Measurements from ENCODE around the gene CAPN9. TPM values are rescaled to one million over a fixed set of nuclear protein-coding genes. Genes with fewer than 3 reads are reported as not detected.
A peak's percentile ranks its signal among the peaks of the same experiment; 100 is the strongest.

The CAPN9 gene
- total RNA-seq, 2 donors from 2014 or later: not detected

DNA sequence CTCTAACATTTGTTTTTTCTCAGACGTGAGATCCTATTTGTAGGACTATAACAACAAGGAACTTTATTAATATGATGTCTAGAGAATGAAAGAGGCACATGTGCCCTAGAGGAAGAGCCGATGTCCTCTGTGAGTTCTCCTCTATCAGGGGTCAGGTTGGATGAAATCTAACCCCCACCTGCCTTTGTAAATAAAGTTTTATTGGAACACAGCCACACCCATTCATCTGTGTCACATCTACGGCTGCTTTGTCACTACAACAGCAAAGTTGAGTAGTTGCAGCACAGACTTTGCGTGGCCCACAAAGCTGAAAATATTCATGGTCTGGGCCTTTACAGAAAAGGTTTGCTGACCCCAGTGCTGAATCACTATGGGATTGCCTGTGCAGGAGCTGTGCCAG lies 571 bp upstream of the CAPN9 start:
- peaks cover 42% of the 10 kb centered on the region for H3K27me3 Mint-ChIP-seq
- H3K9me3 ChIP-seq (ENCODE audit: control insufficient read depth, low read length, poor library complexity, severe bottlenecking): no peaks in the 10 kb centered on the region
- DNase-seq (no peak), ATAC-seq (no peak)
- H3K27ac Mint-ChIP-seq: no peak overlapping the region
- H3K4me1 Mint-ChIP-seq: peaks cover 6% of the 10 kb centered on the region
- H3K4me3 Mint-ChIP-seq: no peak overlapping the region
- H3K36me3 Mint-ChIP-seq (ENCODE audit: low read depth): no peaks in the 10 kb centered on the region

DNA sequence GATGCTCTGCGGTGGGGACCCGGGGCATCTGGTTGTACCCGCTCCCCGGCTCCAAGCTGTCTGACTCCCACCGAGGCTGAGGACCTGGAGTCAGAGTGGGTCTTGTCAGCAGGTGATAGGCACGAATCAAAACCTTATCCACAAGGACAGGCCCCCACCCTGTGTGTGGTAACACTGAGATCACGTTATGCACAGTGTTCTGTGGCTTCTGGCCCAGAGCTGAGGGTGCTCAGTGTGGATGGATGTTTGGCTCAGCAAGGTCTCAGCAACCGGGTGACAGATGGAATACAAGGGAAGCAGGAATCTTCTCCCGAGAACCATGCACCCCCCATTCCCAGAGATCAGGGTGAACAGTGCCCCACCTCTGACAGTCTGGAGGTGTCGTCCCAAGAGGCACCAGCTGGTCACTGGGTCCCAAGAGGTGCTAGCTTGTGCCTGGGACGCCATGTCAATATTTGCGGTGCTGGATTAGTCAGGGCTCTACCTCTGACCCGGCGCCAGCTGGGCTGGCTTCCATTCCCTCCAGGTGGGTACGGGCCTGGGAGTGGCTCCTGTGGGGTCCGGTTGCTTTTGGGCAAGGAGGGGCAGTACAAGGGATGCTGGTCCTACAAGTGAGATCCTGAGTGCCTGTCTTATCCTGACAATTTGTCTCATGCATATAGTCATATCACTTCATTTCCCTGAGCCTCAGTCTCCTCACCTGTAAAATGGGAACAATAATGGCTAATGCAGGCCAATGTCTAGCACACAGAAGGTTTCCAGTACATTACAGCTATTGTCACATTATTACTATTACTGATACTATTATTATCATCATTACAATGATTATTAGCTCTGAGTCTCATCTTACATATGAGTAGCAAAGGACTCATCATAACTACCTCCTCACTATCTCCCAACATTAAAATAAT lies 957 bp downstream of the CAPN9 start:
- H3K4me1 Mint-ChIP-seq: peaks cover 6% of the 10 kb centered on the region
- no peaks in the 10 kb centered on the region for H3K36me3 Mint-ChIP-seq (ENCODE audit: low read depth)
- DNase-seq (no peak), ATAC-seq (no peak)
- H3K27ac Mint-ChIP-seq: no peak overlapping the region
- H3K27me3 Mint-ChIP-seq: peaks cover 32% of the 10 kb centered on the region
- no peak overlapping the region for H3K4me3 Mint-ChIP-seq
- H3K9me3 ChIP-seq (ENCODE audit: control insufficient read depth, low read length, poor library complexity, severe bottlenecking): no peaks in the 10 kb centered on the region

DNA sequence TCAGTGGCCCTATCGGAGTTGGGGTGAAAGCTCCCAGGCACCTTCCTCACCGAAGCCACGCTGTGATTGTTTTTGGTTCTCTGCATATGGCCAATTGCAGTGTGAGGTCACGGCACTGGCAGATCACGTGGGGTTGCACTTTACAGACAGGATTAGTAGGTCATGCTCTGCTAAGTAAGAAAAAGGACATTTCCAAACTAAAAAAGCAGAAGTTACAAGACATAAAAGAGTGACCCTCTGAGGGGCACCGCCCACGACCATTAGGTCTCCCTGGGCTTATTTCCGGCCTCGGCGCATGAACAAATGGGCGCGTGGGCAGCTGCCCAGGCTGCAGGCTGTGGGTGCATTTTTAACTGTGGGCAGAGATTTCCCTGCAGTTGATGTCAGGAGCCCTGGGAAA lies 2.0 kb downstream of the CAPN9 start:
- H3K4me3 Mint-ChIP-seq: peak overlapping the region; percentile 36
- peak; percentile 30 for ATAC-seq
- H3K4me1 Mint-ChIP-seq: peaks cover 6% of the 10 kb centered on the region
- peaks cover 28% of the 10 kb centered on the region for H3K27me3 Mint-ChIP-seq
- no peak overlapping the region for H3K27ac Mint-ChIP-seq
- no peak for DNase-seq
- H3K36me3 Mint-ChIP-seq (ENCODE audit: low read depth): no peaks in the 10 kb centered on the region
- no peaks in the 10 kb centered on the region for H3K9me3 ChIP-seq (ENCODE audit: control insufficient read depth, low read length, poor library complexity, severe bottlenecking)

DNA sequence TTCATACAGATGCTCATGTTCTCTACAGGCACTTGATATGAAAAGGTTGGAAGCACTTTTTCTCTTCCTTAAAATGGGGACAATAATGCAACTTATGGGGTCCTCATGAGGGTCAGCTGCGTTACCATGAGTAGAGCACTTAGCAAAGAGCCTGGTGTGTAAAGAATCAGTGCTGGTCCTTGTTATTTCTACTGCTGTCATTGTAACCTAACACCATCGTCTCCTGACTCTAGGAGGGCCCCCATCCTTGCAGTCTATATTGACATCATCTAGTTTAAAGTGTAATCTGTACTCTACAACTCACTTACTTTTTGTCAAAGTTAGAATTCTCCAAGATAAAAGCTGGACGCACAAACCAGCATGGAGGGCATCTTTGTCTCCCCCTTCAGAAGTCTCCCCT lies 2.4 kb downstream of the CAPN9 start:
- peaks cover 6% of the 10 kb centered on the region for H3K4me1 Mint-ChIP-seq
- H3K27ac Mint-ChIP-seq: no peak overlapping the region
- H3K36me3 Mint-ChIP-seq (ENCODE audit: low read depth): no peaks in the 10 kb centered on the region
- H3K9me3 ChIP-seq (ENCODE audit: control insufficient read depth, low read length, poor library complexity, severe bottlenecking): no peaks in the 10 kb centered on the region
- DNase-seq (no peak), ATAC-seq (no peak)
- H3K27me3 Mint-ChIP-seq: peaks cover 28% of the 10 kb centered on the region
- no peak overlapping the region for H3K4me3 Mint-ChIP-seq

DNA sequence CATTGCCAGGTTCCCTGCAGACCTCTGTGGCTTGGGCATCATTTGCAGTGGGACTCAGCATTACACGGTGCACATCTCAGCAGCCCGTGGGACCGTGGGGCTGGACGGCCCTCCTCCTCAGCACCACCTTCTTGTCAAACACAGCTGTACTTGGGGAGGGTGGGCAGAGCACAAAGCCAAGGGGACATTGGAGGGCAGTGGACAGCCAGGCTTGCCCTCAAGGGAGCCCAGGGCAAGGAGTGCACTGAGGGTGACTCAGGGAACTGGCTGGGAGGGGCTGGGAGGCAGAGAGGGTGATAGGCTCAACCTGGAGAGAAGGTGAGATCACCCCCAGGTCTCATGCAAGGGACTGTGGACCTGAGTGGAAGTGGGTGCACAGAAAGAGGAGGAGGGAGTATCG lies 3.4 kb downstream of the CAPN9 start:
- DNase-seq: no peak
- peak overlapping the region; percentile 62 for H3K27ac Mint-ChIP-seq
- peaks cover under 1% of the 10 kb centered on the region for H3K36me3 Mint-ChIP-seq (ENCODE audit: low read depth)
- no peak overlapping the region for H3K4me3 Mint-ChIP-seq
- H3K9me3 ChIP-seq (ENCODE audit: control insufficient read depth, low read length, poor library complexity, severe bottlenecking): no peaks in the 10 kb centered on the region
- peaks cover 36% of the 10 kb centered on the region for H3K27me3 Mint-ChIP-seq
- no peak for ATAC-seq
- H3K4me1 Mint-ChIP-seq: peaks cover 6% of the 10 kb centered on the region

DNA sequence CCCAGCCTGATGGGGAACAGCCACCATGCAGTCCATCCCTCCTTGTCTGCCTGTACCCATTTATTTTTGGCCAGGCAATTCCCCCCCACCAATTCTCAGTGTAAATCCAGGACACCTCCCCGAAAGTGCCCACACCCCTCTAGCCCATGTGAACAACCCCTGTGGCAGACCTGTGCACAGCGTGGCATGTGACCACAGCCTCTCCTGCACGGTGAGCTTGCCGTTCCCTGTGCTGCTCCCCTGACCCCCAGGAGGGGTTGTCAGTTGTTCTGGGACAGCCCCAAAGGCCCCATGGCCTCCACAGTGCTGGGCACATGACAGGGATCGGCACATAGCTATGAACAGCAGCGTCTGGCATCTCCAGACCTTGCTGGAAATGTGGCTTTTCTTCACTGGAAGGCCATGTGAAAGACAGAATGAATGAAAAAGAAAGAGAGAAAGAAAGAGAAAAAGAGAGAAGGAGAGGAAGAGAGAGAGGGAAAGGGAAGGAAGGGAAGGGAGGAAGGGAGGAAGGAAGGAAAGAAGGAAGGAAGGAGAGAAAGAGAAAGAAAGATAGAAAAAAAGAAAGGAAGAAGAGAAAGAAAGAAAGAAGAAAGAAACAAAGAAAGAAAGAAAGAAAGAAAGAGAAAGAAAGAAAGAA lies 3.9 kb downstream of the CAPN9 start:
- Mint-ChIP-seq H3K4me3 (no peak overlapping the region), H3K27ac (peak overlapping the region; percentile 62), H3K36me3 (ENCODE audit: low read depth) (peaks cover 3% of the 10 kb centered on the region), H3K4me1 (peaks cover 6% of the 10 kb centered on the region), H3K27me3 (peaks cover 41% of the 10 kb centered on the region)
- ATAC-seq: no peak
- H3K9me3 ChIP-seq (ENCODE audit: control insufficient read depth, low read length, poor library complexity, severe bottlenecking): no peaks in the 10 kb centered on the region
- DNase-seq: no peak

DNA sequence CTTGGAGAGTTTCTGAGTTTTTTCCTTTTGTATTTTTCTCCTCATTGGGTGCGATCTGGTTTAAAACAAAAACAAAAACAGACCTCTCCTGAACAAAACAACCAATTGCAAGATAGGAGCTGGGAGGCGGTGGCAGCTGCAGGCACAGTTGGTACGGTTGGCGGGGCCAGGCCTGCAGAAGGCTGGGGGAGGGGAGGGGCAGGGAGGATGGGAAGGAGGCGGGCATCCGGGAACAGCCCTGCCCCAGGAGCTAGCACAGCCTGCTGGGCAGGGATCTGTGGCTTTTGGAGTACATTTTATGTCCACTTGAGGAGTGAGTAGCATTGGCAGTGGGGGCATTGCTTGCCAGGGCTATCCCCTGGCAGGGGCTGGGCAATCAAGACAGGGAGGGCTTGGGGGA lies 5.2 kb downstream of the CAPN9 start:
- peaks cover 37% of the 10 kb centered on the region for H3K27me3 Mint-ChIP-seq
- no peak overlapping the region for H3K27ac Mint-ChIP-seq
- DNase-seq (no peak), ATAC-seq (no peak)
- peaks cover 6% of the 10 kb centered on the region for H3K4me1 Mint-ChIP-seq
- no peaks in the 10 kb centered on the region for H3K9me3 ChIP-seq (ENCODE audit: control insufficient read depth, low read length, poor library complexity, severe bottlenecking)
- H3K4me3 Mint-ChIP-seq: no peak overlapping the region
- peaks cover 4% of the 10 kb centered on the region for H3K36me3 Mint-ChIP-seq (ENCODE audit: low read depth)

DNA sequence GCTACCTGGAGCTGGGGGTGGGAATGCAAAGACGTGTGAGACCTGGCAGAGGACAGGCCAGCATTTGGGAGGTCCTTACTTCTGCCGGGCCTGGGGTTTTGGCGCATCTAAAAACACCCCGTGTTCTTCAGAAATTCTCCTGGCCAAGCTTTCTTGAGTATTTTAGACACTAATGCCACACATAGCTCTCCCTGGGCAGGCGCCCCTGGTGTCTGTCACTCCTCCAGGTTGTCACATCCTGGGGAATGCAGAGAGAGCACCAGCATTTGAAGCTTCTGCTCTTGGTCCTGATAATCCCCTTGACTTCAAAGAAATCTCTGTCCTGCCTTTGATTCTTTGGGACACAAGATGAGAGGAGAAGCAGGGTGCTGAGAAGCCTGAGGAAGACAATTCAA lies 6.0 kb downstream of the CAPN9 start:
- DNase-seq (no peak), ATAC-seq (no peak)
- Mint-ChIP-seq H3K36me3 (ENCODE audit: low read depth) (peaks cover 4% of the 10 kb centered on the region), H3K27me3 (peaks cover 34% of the 10 kb centered on the region), H3K27ac (no peak overlapping the region), H3K4me3 (no peak overlapping the region), H3K4me1 (peaks cover 6% of the 10 kb centered on the region)
- no peaks in the 10 kb centered on the region for H3K9me3 ChIP-seq (ENCODE audit: control insufficient read depth, low read length, poor library complexity, severe bottlenecking)

DNA sequence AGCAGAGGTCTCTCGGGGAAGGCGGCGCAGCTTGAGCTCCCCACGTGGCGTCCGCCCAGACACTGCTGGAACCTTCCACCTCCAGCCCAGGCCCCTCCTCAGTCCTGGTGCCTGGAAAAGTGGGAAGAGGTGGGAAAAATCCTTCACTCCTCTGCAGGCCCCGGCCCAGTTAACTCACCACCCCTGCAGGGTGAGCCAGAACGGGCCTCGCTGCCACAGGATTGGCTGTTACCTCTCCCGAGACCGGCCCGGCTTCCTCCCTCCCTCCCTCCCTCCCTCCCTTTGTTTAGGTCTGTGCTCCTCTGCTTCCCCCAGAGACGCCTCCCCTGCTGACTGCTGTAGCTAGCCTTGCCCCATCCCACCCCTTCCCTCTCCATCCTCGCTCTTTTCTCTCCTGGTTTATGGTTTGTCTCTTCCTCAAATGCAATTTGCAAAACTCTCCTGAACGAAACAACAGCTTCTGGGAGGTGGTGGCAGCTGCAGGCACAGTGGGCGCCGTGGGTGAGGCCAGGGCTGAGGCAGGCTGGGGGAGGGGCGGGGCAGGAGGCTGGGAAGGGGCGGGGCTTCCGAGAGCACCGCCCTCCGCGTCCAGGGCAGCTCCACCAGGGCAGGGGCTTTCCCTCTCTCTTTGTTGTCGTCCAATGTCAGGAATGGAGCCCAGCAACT lies 6.5 kb downstream of the CAPN9 start:
- peaks cover 4% of the 10 kb centered on the region for H3K36me3 Mint-ChIP-seq (ENCODE audit: low read depth)
- no peak overlapping the region for H3K4me3 Mint-ChIP-seq
- H3K27ac Mint-ChIP-seq: no peak overlapping the region
- peaks cover 37% of the 10 kb centered on the region for H3K27me3 Mint-ChIP-seq
- no peak for ATAC-seq
- peak in 1 of 3 donors; percentile 21 for DNase-seq
- no peaks in the 10 kb centered on the region for H3K9me3 ChIP-seq (ENCODE audit: control insufficient read depth, low read length, poor library complexity, severe bottlenecking)
- peaks cover 6% of the 10 kb centered on the region for H3K4me1 Mint-ChIP-seq

DNA sequence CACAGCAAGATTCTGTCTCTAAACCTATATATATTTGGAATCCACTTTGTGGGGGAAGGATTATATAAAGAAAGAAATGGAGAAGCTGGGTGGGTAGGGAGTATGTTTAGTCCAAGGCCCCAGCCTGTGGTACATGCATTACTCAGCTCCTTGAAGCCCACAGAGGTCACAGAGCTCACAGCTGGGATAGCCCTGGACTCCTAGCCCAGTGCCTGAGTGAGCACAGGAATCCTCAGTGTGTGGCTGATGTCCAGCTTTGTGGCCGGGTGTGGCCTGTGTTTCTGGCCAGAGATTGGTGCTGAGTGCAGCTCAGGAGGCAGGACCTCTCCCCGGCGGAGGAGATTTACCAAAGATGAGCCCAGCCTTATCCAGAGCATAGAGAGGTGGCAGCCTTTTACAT lies 7.6 kb downstream of the CAPN9 start:
- no peaks in the 10 kb centered on the region for H3K9me3 ChIP-seq (ENCODE audit: control insufficient read depth, low read length, poor library complexity, severe bottlenecking)
- H3K27ac Mint-ChIP-seq: no peak overlapping the region
- no peak overlapping the region for H3K4me3 Mint-ChIP-seq
- H3K27me3 Mint-ChIP-seq: peaks cover 37% of the 10 kb centered on the region
- ATAC-seq: no peak
- H3K4me1 Mint-ChIP-seq: peaks cover 2% of the 10 kb centered on the region
- no peak for DNase-seq
- H3K36me3 Mint-ChIP-seq (ENCODE audit: low read depth): peaks cover 4% of the 10 kb centered on the region

DNA sequence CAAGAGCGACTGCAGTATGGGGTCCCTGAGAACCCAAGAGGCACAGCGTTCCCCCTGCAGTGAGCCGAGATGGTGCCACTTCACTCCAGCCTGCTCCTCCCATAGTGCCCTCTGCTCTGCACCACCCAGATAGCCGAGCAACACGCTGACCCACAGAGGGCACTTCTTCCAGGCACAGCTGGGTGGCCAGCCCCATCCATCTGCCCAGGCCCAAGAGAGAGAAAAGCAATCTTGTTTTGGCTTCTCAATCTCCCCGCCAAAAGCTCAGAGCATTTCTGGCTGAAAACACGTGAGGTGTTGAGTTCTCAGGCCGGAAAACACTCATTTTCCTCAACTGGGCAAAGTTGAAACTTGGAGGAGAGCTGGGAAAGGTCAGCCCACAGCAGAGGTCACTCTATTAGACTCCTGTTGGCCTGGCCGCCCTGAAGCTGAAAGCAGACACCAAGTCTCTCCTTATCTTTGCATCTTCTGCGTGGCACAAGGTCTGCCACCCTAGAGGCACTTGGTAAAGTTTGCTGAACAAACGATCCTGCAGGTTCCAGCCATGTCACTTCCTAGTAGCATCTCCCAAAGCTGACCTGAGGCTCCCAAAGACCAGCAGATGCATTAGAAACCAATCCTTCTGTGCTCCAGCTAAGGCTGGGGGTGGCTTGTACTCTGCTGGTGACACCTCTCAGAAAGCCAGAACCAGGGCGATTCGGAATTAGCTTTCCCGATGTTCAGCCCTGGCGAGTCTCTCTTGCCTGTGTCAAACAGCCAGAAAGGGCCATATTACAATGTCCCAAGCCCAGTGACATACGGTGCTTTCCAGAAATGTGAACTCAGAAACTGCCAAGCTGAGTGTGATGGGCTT lies 10.9 kb downstream of the CAPN9 start:
- Mint-ChIP-seq H3K4me3 (no peak overlapping the region), H3K4me1 (no peaks in the 10 kb centered on the region), H3K27ac (no peak overlapping the region), H3K36me3 (ENCODE audit: low read depth) (peaks cover 7% of the 10 kb centered on the region), H3K27me3 (peaks cover 48% of the 10 kb centered on the region)
- ATAC-seq (no peak), DNase-seq (no peak)
- no peaks in the 10 kb centered on the region for H3K9me3 ChIP-seq (ENCODE audit: control insufficient read depth, low read length, poor library complexity, severe bottlenecking)

DNA sequence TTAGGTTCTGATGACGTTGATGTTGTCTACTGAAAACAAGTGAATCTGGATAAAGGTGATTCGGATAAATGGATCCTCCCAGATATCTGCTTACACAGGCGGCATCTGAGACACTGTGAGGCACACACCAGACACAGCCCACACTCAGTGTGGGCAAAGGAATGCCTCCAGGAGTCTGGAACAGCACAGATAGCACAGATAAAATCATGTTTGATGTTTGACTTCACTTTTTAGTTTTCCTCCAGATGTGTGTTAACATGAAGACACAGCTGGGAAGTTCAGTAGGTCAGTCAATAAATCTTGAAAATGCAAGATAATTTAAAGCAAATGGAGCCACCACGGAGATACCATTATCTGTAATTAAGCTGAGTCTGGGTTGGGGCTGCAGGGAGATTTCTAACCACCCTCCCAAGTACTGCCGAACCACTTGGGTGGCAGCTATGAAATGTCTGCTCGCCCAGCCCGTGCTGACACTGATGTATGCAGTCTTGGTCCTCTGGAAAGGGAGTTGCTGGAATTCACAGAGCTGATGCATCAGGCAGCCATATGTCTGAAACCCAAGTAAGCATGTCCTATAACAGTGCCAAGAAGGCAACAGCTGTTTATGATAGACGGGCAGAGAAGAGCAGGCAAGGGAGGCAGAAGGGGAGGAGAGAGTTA lies 11.7 kb downstream of the CAPN9 start:
- Mint-ChIP-seq H3K36me3 (ENCODE audit: low read depth) (peaks cover 7% of the 10 kb centered on the region), H3K4me1 (no peaks in the 10 kb centered on the region), H3K27ac (no peak overlapping the region), H3K27me3 (peaks cover 48% of the 10 kb centered on the region), H3K4me3 (no peak overlapping the region)
- no peak for ATAC-seq
- no peaks in the 10 kb centered on the region for H3K9me3 ChIP-seq (ENCODE audit: control insufficient read depth, low read length, poor library complexity, severe bottlenecking)
- DNase-seq: no peak

Data from T-helper 17 cell (primary cell).